Tibial nerve (tissue), 4 donors: ENCODE measurements around the gene FAM131C. TPM values are rescaled to one million over a fixed set of nuclear protein-coding genes. Genes with fewer than 3 reads are reported as not detected.
A peak's percentile ranks its signal among the peaks of the same experiment; 100 is the strongest.

Experiments
- DNase-seq, 2 donors: peaks; one replicate each; pipeline ENCODE4 v3.0.0-alpha.2; 2019; ENCODE audit warnings: low spot score in 2 of 2
- H3K27ac ChIP-seq, 4 donors: fragments of 200-600 bp; sonication (generic) in 3 of 4; one replicate each; pipeline ENCODE4 v1.5.1; 2017 to 2019; ENCODE audit warnings: mild to moderate bottlenecking in 1 of 4
- H3K27me3 ChIP-seq, 2 donors: fragments of 200-600 bp; sonication (generic) in 1 of 2; one replicate each; pipeline versions ENCODE4 v1.5.1 to v1.6.0; 2017 to 2019
- H3K36me3 ChIP-seq, 3 donors: fragments of 200-600 bp; sonication (generic); one replicate each; pipeline ENCODE4 v1.5.1; 2018 to 2019
- H3K4me1 ChIP-seq, 4 donors: fragments of 200-600 bp; sonication (generic) in 3 of 4; one replicate each; pipeline ENCODE4 v1.5.1; 2017 to 2019
- H3K4me3 ChIP-seq, 4 donors: fragments of 200-600 bp; sonication (generic) in 3 of 4; one replicate each; pipeline ENCODE4 v1.5.1; 2017 to 2019; ENCODE audit warnings: mild to moderate bottlenecking in 1 of 4, moderate library complexity in 1 of 4
- H3K9me3 ChIP-seq, 4 donors: fragments of 200-600 bp; sonication (generic) in 3 of 4; one replicate each; pipeline ENCODE4 v1.5.1; 2017 to 2019
- CTCF ChIP-seq, 5 experiments: fragments of 200-600 bp in 3 of 5; fragments of 450-650 bp in 2 of 5; sonication (generic) in 3 of 5; IDR thresholded peaks; one replicate each; pipeline ENCODE4 v1.5.1; 2016 to 2019; ENCODE audit warnings: antibody characterized with exemption in 5 of 5, mild to moderate bottlenecking in 3 of 5, moderate library complexity in 2 of 5
- EP300 ChIP-seq, 2 donors: sonication (generic); formaldehyde crosslinking; IDR thresholded peaks; one replicate each; pipeline ENCODE4 v1.6.1; 2017; ENCODE audit warnings: antibody characterized with exemption in 2 of 2, mild to moderate bottlenecking in 1 of 2
- POLR2A ChIP-seq, 2 donors: fragments of 450-650 bp; IDR thresholded peaks; one replicate each; pipeline ENCODE4 v1.6.1; 2017; ENCODE audit warnings: antibody characterized with exemption in 2 of 2, mild to moderate bottlenecking in 2 of 2, moderate library complexity in 2 of 2
- WGBS, 2 donors: methylation state at CpG; one replicate each; pipeline ENCODE4 v1.1.5; 2018; 5-methylcytosine and 5-hydroxymethylcytosine counted together
- total RNA-seq, 4 donors: library from RNA; depleted of rRNA; stranded (reverse); fragments of >200 nt; gene quantifications; one replicate each; pipeline ENCODE4 v1.1.0, GENCODE V29; 2016

The FAM131C gene
- total RNA-seq, 4 donors from 2014 or later, result not detected

GRCh38 chr1:16112596-16113555 lies 39.4 kb upstream of the FAM131C start:
- H3K9me3 ChIP-seq, result peaks cover 0 to 11% (median 0%) of the 10 kb centered on the region in 4 donors
- no peak for DNase-seq
- WGBS, 2 donors, result 42 to 47% methylated on average over 11 to 13 of the region's 14 CpGs
- no peak overlapping the region for H3K4me3 ChIP-seq
- no peak for TF ChIP-seq EP300 (IDR thresholded peaks at IDR 0.05)
- TF ChIP-seq CTCF (IDR thresholded peaks at IDR 0.05), result no peak
- no peak for TF ChIP-seq POLR2A (IDR thresholded peaks at IDR 0.05)
- no peaks in the 10 kb centered on the region for H3K27me3 ChIP-seq
- peak overlapping the region; percentile 54 to 89 (median 72) for H3K27ac ChIP-seq
- no peaks in the 10 kb centered on the region for H3K36me3 ChIP-seq
- H3K4me1 ChIP-seq, result peaks cover 0 to 65% (median 21%) of the 10 kb centered on the region in 4 donors

- Histone ChIP-seq H3K27ac (peak overlapping the region; percentile 54 to 89 (median 72)), H3K4me1 (peaks cover 0 to 63% (median 21%) of the 10 kb centered on the region in 4 donors), H3K27me3 (no peaks in the 10 kb centered on the region), H3K4me3 (no peak overlapping the region), H3K9me3 (peaks cover 0 to 15% (median 0%) of the 10 kb centered on the region in 4 donors), H3K36me3 (no peaks in the 10 kb centered on the region)
- 44 to 50% methylated on average over 11 to 15 of the region's 15 CpGs for WGBS, 2 donors
- TF ChIP-seq POLR2A (IDR thresholded peaks at IDR 0.05) (no peak), CTCF (IDR thresholded peaks at IDR 0.05) (no peak), EP300 (IDR thresholded peaks at IDR 0.05) (peak in 1 of 2 donors; percentile 61)
- peak in 1 of 2 donors; percentile 23 for DNase-seq
These were observed 38.5 kb upstream of the FAM131C start for GRCh38 chr1:16111771-16112595.

- Histone ChIP-seq H3K36me3 (no peaks in the 10 kb centered on the region), H3K4me3 (no peak overlapping the region), H3K27ac (peak overlapping the region in 2 of 4 donors; percentile 81 to 89), H3K27me3 (no peaks in the 10 kb centered on the region), H3K9me3 (peaks cover 0 to 15% (median 0%) of the 10 kb centered on the region in 4 donors), H3K4me1 (peaks cover 0 to 53% (median 20%) of the 10 kb centered on the region in 4 donors)
- TF ChIP-seq EP300 (IDR thresholded peaks at IDR 0.05), result no peak
- no peak for TF ChIP-seq CTCF (IDR thresholded peaks at IDR 0.05)
- TF ChIP-seq POLR2A (IDR thresholded peaks at IDR 0.05), result no peak
- 82 to 86% methylated on average over 4 to 7 of the region's 7 CpGs for WGBS, 2 donors
- DNase-seq, result no peak
These were observed 37.4 kb upstream of the FAM131C start for GRCh38 chr1:16110884-16111283.

GRCh38 chr1:16110456-16110855 lies 37.0 kb upstream of the FAM131C start:
- DNase-seq, result no peak
- Histone ChIP-seq H3K36me3 (no peaks in the 10 kb centered on the region), H3K4me1 (peaks cover 0 to 49% (median 19%) of the 10 kb centered on the region in 4 donors), H3K9me3 (peaks cover 0 to 15% (median 0%) of the 10 kb centered on the region in 4 donors), H3K27ac (peak overlapping the region in 2 of 4 donors; percentile 81 to 89), H3K27me3 (no peaks in the 10 kb centered on the region), H3K4me3 (no peak overlapping the region)
- TF ChIP-seq POLR2A (IDR thresholded peaks at IDR 0.05) (no peak), EP300 (IDR thresholded peaks at IDR 0.05) (no peak), CTCF (IDR thresholded peaks at IDR 0.05) (no peak)
- WGBS, 2 donors, result 84 to 89% methylated on average over 6 of the region's 6 CpGs
